ENCODE results near the gene KANSL1.

- TF ChIP-seq, protein P1, sequence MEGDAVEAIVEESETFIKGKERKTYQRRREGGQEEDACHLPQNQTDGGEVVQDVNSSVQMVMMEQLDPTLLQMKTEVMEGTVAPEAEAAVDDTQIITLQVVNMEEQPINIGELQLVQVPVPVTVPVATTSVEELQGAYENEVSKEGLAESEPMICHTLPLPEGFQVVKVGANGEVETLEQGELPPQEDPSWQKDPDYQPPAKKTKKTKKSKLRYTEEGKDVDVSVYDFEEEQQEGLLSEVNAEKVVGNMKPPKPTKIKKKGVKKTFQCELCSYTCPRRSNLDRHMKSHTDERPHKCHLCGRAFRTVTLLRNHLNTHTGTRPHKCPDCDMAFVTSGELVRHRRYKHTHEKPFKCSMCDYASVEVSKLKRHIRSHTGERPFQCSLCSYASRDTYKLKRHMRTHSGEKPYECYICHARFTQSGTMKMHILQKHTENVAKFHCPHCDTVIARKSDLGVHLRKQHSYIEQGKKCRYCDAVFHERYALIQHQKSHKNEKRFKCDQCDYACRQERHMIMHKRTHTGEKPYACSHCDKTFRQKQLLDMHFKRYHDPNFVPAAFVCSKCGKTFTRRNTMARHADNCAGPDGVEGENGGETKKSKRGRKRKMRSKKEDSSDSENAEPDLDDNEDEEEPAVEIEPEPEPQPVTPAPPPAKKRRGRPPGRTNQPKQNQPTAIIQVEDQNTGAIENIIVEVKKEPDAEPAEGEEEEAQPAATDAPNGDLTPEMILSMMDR (IDR thresholded peaks at IDR 0.05), result no peak
- TF ChIP-seq POLR2A (IDR thresholded peaks at IDR 0.05), result no peak
Measured at GRCh38 chr17:46197530-46197929, 4.3 kb upstream of the KANSL1 start.
